Transverse colon (tissue), 4 donors: ENCODE data around the gene DUS3L.

Experiments
- EP300 ChIP-seq: sonication (generic); formaldehyde crosslinking; IDR thresholded peaks from one replicate; pipeline ENCODE4 v1.6.1; 2017; ENCODE audit warnings: antibody characterized with exemption, low read depth
- POLR2A ChIP-seq: fragments of 450-650 bp; IDR thresholded peaks from one replicate; pipeline ENCODE4 v1.6.1; 2016; ENCODE audit warnings: antibody characterized with exemption, mild to moderate bottlenecking, moderate library complexity
- POLR2AphosphoS5 ChIP-seq, 3 donors: sonication (generic); formaldehyde crosslinking; IDR thresholded peaks; one replicate each; pipeline ENCODE4 v1.6.1; 2016; ENCODE audit warnings: antibody characterized with exemption in 3 of 3
- TF ChIP-seq, protein P1 (sequence below), 5 experiments: fragments of 200-600 bp in 3 of 5; fragments of 450-650 bp in 2 of 5; sonication (generic) in 3 of 5; IDR thresholded peaks; 1 replicate in 2 of 5; 2 replicates in 3 of 5; pipeline ENCODE4 v1.5.1; 2016 to 2017; ENCODE audit warnings: antibody characterized with exemption in 5 of 5, inconsistent platforms in 3 of 5, mild to moderate bottlenecking in 2 of 5, moderate library complexity in 1 of 5

DNA sequence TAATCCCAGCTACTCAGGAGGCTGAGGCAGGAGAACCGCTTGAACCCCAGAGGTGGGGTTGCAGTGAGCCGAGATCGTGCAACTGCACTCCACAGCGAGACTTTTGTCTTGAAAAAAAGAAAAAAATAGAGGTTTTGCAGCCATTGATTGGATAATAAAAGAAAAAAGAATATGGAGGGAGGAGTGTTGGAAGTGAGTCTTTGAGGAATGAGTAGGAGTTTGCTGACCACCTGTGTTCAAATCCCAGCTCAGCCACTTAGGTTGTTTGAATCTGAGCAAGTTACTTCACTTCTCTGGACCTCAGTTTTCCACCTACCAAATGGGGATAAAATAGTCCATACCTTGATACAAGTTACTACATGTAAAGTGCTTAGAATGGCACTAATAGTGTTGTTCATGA, 20.2 kb upstream of the DUS3L start:
- TF ChIP-seq, protein P1, sequence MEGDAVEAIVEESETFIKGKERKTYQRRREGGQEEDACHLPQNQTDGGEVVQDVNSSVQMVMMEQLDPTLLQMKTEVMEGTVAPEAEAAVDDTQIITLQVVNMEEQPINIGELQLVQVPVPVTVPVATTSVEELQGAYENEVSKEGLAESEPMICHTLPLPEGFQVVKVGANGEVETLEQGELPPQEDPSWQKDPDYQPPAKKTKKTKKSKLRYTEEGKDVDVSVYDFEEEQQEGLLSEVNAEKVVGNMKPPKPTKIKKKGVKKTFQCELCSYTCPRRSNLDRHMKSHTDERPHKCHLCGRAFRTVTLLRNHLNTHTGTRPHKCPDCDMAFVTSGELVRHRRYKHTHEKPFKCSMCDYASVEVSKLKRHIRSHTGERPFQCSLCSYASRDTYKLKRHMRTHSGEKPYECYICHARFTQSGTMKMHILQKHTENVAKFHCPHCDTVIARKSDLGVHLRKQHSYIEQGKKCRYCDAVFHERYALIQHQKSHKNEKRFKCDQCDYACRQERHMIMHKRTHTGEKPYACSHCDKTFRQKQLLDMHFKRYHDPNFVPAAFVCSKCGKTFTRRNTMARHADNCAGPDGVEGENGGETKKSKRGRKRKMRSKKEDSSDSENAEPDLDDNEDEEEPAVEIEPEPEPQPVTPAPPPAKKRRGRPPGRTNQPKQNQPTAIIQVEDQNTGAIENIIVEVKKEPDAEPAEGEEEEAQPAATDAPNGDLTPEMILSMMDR (IDR thresholded peaks at IDR 0.05) = no peak
- TF ChIP-seq POLR2AphosphoS5 (IDR thresholded peaks at IDR 0.05) = no peak
- no peak for TF ChIP-seq POLR2A
- TF ChIP-seq EP300 = no peak
